Raji (cell line): ENCODE results near the gene FBP2.

Experiments
- POLR2A ChIP-seq: IDR thresholded peaks from 2 replicates; pipeline ENCODE4 v1.6.1; 2011; ENCODE audit warnings: low read depth, low read length, control low read depth; ENCODE audit not compliant: insufficient read depth

Gene FBP2

GRCh38 chr9:94593459-94594345 is at the start of gene FBP2:
TSS of gene FBP2 (minus strand) at chr9:94593824. CDS start at chr9:94593726, 98 bp downstream.
- no peak for TF ChIP-seq POLR2A

- TF ChIP-seq POLR2A: no peak
Observed at GRCh38 chr9:94643176-94643575, 49.6 kb upstream of the FBP2 start.

GRCh38 chr9:94642501-94642900 is 48.9 kb upstream of the FBP2 start:
- TF ChIP-seq POLR2A: no peak

- no peak for TF ChIP-seq POLR2A
Observed at GRCh38 chr9:94639999-94640376, 46.4 kb upstream of the FBP2 start.

DNA sequence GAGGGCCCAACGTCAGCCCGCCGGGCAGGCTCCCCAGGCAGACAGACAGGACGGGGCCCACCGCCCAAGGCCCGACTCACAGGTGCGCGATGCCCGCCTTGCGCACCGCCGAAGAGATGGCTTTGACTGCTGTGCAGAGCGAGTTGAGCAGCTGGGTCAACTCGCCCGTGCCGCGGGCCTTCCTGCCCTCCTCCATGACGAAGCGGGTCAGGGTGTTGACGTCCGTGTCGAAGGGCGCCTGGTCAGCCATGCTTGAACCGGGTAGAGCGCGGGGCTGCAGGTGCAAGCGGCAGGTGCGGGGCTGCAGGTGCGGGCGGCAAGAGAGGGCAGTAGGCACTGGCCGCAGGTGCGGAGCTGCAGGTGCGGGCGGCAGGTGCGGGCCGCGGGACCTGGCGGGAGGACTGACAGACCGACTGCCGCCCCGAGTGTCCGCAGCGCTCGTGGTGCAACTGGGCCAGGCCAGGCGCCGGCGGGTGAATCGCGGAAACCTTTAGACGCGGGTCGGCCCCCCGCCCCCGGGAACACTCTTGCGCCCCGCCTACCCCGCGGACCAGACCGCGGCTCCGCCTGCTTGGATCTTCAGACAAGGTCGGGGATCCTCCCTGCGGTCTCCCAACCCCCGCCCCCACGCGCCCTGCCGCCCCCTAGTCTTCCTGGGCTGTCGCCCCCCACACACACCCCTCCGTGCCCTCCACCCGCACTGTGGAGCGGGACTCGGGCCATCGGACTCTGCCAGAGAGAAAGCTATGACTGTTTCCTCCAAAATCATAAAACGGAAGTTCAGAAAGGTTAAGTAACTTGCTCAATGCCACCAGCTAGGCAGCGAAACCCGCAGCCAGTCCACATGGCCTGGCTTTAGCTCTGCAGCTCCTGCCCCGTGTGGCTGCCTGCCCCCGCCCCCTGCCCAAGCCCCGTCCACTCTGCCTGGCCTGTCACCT is 45.7 kb upstream of the FBP2 start, which contains the start of gene FBP1:
Gene FBP1, minus strand, starts transcription at position 458 of the 938 bp plus-strand sequence. Its CDS starts 208 bp downstream, at position 250.
- TF ChIP-seq POLR2A: no peak

- TF ChIP-seq POLR2A: no peak
Observed at GRCh38 chr9:94638335-94639060, 44.9 kb upstream of the FBP2 start.

- no peak for TF ChIP-seq POLR2A
Observed at GRCh38 chr9:94632737-94633136, 39.1 kb upstream of the FBP2 start.

DNA sequence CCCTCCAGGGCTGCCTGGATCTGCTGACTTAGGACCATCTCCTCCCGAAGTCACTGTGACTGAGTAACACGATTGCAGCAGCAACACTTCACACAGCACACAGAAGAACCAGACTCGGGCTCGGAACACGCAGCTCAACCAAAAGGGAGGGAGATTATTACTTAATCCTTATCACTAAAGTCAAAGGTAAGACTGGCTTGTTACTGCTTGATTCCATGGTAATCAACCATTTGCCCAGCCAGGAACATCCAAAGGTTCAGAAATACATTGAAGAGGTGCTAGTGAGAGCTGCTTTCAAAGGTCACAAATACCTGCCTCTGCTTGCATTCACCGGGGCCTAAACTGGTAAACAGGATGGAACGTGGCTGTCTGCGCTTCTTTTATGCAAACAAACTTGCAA is 38.0 kb upstream of the FBP2 start:
- TF ChIP-seq POLR2A: no peak

DNA sequence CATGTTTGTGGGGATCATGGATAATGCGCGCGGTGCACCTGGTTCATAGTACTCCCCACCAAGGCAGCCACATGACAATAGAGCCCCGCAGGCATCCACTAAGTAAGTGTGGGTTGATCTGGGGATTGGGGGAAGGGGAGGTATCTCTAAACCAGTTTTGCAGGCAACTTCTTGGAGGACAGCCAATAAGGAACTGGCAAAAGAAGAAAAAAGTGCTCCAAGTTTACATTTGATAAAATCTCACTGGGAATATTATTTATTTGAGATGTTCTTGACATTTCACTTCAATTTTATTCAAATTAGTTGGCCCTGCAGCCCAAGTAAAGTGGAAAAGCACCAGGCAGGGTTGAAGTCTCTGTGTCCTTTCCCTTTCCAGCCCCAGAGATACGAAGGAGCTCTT is 37.2 kb upstream of the FBP2 start:
- TF ChIP-seq POLR2A: no peak

GRCh38 chr9:94630281-94630680 is 36.7 kb upstream of the FBP2 start:
- no peak for TF ChIP-seq POLR2A

DNA sequence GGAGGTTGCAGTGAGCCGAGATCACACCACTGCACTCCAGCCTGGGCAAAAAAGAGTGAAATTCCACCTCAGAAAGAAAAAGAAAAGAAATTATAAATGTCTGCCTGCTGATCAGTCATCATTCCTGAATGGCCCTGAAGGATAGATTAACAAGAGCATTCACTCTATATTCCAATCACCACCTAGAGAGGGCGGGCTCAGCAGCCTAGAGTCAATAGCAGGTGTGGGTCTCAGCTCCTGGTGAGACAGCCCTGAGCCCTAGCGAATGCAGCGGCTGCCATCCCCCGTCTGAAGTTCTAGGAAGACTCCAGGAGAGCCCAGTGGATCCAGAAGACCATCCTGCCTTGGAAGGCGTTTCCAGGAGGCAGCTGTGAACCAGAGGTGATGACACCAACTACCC is 33.7 kb upstream of the FBP2 start:
- TF ChIP-seq POLR2A: no peak

- no peak for TF ChIP-seq POLR2A
Observed at GRCh38 chr9:94625835-94626234, 32.2 kb upstream of the FBP2 start.

GRCh38 chr9:94624629-94625028 is 31.0 kb upstream of the FBP2 start:
- TF ChIP-seq POLR2A: no peak

DNA sequence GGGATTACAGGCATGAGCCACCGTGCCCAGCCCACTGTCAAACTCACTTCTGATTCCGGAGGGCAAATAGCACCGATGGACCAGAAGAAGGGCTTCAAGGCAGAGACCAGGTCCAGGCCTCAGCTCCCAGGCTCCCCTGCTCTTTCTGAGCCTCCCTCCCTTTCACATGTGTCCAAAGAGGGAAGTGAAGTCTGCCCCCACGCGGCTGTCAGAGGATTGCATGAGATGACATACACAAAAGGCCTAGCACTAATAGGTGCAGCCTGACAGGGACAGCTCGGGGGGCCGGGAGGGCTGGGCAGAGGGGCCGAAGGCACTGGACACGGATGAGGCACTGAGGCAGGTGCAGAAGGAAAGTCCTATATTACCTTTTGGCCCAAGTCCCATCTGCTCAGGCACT is 29.6 kb upstream of the FBP2 start:
- TF ChIP-seq POLR2A: no peak

DNA sequence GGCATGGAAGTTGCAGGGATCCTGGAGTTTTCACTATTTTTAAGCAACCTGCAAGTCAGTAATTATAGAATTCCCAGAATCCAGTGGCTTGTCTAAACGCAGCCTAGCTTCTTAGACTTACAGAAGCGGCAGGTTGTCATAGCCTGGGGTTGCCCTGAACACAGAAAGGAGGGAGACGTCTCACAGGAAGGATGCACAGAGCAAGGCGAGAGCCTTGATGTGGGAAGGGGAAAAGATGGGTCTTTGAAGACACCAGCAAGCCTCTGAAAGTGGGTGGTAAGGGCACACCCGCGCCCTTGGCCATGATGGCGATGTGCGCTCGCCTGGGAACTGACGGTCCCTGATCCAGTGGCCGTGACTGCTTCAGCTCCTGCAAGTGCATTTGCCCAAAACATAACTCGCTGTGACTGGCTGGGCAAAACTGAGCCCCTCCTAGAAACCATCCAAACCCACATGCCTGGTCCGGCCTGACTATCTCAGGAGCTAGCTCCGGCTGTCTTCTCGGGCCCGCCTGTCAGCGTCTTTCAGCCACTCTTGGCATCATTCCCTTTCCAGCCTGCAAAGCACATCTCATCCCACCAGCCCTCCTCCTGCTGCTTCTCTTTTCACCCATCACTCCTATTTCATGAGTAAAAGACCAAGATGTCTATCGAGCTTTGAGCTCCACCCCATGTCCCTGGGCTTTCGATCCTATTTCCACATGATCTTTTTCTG is 28.6 kb upstream of the FBP2 start:
- no peak for TF ChIP-seq POLR2A

DNA sequence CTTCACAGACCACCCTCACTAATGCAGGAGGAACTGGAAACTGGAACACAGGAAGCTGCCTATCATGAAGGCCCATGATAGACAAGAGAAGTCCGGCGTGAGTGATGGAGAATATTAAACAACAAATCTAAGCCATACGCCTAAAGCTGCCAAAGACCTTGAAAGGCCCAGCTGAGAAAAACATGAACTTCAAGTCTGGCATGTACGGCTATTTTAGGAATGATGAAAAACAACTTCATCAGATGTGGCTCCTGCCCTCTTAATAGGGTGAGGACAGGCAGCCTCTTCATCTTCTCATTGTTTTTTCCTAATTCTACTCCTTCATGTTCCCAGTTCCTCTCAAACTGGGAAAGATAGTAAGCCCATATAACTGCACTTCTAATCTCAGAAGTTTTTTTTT is 25.4 kb upstream of the FBP2 start:
- no peak for TF ChIP-seq POLR2A
